ENCODE results near the gene KRT84. TPM values are rescaled to one million over a fixed set of nuclear protein-coding genes. Genes with fewer than 3 reads are reported as not detected.
A peak's percentile ranks its signal among the peaks of the same experiment; 100 is the strongest.

KRT84 gene
- total RNA-seq, 1 experiment from 2014 or later = not detected

DNA sequence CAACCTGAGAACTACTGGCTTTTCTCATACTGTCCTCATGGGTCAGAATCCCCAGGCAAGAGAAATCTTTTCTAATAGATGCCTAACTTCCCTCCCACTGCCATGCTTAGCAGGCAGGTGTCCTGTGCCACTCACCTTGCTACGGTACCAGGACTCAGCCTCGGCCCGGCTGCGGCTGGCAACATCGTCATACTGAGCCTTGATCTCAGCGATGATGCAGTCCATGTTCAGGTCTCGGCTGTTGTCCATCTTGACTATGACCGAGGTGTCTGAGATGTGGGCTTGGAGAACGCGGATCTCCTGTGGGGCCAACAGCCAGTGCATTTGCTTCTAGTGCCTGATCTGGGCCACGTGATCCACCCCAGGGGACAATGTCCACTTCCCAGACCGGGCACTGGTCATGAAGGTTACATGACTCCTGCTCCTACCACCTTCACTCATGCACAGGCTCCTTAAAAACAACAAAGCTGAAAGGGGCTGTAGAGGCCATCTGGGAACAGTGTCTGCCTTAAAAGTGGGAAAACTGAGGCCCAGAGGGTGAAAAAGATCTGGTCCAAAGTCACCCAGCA, 22.3 kb downstream of the KRT84 start:
- H3K27ac Mint-ChIP-seq (ENCODE audit: low read depth, unreplicated experiment) = no peak overlapping the region
- TF ChIP-seq, protein P1, sequence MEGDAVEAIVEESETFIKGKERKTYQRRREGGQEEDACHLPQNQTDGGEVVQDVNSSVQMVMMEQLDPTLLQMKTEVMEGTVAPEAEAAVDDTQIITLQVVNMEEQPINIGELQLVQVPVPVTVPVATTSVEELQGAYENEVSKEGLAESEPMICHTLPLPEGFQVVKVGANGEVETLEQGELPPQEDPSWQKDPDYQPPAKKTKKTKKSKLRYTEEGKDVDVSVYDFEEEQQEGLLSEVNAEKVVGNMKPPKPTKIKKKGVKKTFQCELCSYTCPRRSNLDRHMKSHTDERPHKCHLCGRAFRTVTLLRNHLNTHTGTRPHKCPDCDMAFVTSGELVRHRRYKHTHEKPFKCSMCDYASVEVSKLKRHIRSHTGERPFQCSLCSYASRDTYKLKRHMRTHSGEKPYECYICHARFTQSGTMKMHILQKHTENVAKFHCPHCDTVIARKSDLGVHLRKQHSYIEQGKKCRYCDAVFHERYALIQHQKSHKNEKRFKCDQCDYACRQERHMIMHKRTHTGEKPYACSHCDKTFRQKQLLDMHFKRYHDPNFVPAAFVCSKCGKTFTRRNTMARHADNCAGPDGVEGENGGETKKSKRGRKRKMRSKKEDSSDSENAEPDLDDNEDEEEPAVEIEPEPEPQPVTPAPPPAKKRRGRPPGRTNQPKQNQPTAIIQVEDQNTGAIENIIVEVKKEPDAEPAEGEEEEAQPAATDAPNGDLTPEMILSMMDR (IDR thresholded peaks at IDR 0.05; ENCODE audit: unreplicated experiment) = no peak
- ChIA-PET CTCF (interaction anchor here (1.2 to 3.0 kb wide), 4 partner anchors 9 to 518 kb away, joined by 3 to 37 read pairs (median 5); no protein-coding TSS in a partner anchor), POLR2A (no interaction called here)
- intact Hi-C loops (cut with micrococcal nuclease) = no loop called here
- peaks cover 1% of the 10 kb centered on the region for H3K27me3 Mint-ChIP-seq (ENCODE audit: insufficient read depth, unreplicated experiment)
- H3K9me3 Mint-ChIP-seq (ENCODE audit: unreplicated experiment) = no peaks in the 10 kb centered on the region
- H3K36me3 Mint-ChIP-seq (ENCODE audit: insufficient read depth, unreplicated experiment) = no peaks in the 10 kb centered on the region
- BruUV-seq (replicated peaks) = no TSS peak
- no peak for DNase-seq (ENCODE audit: unreplicated experiment)
- H3K4me1 Mint-ChIP-seq (ENCODE audit: insufficient read depth, unreplicated experiment) = no peaks in the 10 kb centered on the region
- H3K4me3 Mint-ChIP-seq (ENCODE audit: unreplicated experiment) = no peak overlapping the region

DNA sequence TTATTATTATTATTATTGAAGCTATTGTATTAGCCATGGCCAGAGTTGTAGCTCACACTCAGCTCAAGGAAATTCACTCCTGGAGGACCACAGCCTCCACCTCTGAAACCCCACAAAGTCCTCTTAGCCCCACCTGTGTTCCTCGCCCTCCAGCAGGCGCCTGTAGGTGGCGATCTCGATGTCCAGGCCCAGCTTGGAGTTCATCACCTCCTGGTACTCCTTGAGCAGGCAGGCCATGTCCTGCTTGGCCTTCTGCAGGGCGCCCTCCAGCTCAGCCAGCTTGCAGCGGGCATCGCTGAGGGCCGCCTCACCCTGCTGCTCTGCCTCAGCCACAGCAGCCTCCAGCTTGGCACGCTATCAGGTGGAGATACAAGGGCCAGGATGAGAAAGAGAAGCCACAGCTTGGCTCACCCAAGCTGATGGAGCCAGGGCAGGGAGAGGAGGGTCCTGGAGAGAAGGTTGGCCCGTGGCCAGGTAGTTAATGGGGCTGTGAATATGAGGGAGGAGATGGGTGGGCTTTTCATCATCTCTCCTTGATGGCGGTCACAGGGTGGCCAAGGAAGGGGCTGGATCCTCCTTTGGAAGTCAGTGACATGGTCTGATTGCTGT, 23.2 kb downstream of the KRT84 start:
- Mint-ChIP-seq H3K27ac (ENCODE audit: low read depth, unreplicated experiment) (no peak overlapping the region), H3K4me3 (ENCODE audit: unreplicated experiment) (no peak overlapping the region), H3K4me1 (ENCODE audit: insufficient read depth, unreplicated experiment) (no peaks in the 10 kb centered on the region), H3K27me3 (ENCODE audit: insufficient read depth, unreplicated experiment) (peaks cover 9% of the 10 kb centered on the region), H3K9me3 (ENCODE audit: unreplicated experiment) (no peaks in the 10 kb centered on the region), H3K36me3 (ENCODE audit: insufficient read depth, unreplicated experiment) (no peaks in the 10 kb centered on the region)
- intact Hi-C loops (cut with micrococcal nuclease) = no loop called here
- DNase-seq (ENCODE audit: unreplicated experiment) = peak; percentile 19
- no TSS peak for BruUV-seq (replicated peaks)
- CTCF ChIA-PET = interaction anchor here (0.6 to 3.0 kb wide), 6 partner anchors 10 to 649 kb away, joined by 3 to 37 read pairs (median 4); no protein-coding TSS in a partner anchor
- POLR2A ChIA-PET = no interaction called here
- TF ChIP-seq, protein P1 (IDR thresholded peaks at IDR 0.05; ENCODE audit: unreplicated experiment) = peak; percentile 18

DNA sequence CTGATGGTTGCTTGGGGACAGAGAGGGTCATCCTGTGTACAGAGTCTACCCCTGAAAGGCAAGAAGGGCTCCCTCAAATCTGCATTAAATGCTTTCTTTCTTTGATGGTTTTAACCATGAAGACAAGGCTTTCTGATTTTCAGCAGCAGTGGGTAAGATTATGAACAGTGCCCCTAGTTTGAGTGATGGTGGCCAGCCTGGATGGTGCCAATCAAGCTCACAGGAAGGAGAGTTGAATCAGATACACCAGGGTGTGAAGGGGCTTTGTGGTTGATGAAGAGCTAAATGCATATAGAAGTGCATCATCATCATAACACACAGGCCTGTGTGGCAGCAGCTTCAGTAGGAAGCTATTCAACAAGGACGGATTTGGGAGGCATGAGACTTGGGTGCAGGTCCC, 23.9 kb downstream of the KRT84 start:
- no peaks in the 10 kb centered on the region for H3K9me3 Mint-ChIP-seq (ENCODE audit: unreplicated experiment)
- H3K27ac Mint-ChIP-seq (ENCODE audit: low read depth, unreplicated experiment) = no peak overlapping the region
- TF ChIP-seq, protein P1 (IDR thresholded peaks at IDR 0.05; ENCODE audit: unreplicated experiment) = no peak
- no peak overlapping the region for H3K4me3 Mint-ChIP-seq (ENCODE audit: unreplicated experiment)
- BruUV-seq (replicated peaks) = no TSS peak
- intact Hi-C loops (cut with micrococcal nuclease) = no loop called here
- H3K4me1 Mint-ChIP-seq (ENCODE audit: insufficient read depth, unreplicated experiment) = no peaks in the 10 kb centered on the region
- POLR2A ChIA-PET = interaction anchor here (0.8 kb wide), 1 partner anchor 13 kb away, joined by 3 read pairs; no protein-coding TSS in a partner anchor
- CTCF ChIA-PET = interaction anchor here (0.8 to 3.0 kb wide), 6 partner anchors 10 to 618 kb away, joined by 3 to 37 read pairs (median 4); no protein-coding TSS in a partner anchor
- H3K36me3 Mint-ChIP-seq (ENCODE audit: insufficient read depth, unreplicated experiment) = no peaks in the 10 kb centered on the region
- peaks cover 14% of the 10 kb centered on the region for H3K27me3 Mint-ChIP-seq (ENCODE audit: insufficient read depth, unreplicated experiment)
- no peak for DNase-seq (ENCODE audit: unreplicated experiment)

DNA sequence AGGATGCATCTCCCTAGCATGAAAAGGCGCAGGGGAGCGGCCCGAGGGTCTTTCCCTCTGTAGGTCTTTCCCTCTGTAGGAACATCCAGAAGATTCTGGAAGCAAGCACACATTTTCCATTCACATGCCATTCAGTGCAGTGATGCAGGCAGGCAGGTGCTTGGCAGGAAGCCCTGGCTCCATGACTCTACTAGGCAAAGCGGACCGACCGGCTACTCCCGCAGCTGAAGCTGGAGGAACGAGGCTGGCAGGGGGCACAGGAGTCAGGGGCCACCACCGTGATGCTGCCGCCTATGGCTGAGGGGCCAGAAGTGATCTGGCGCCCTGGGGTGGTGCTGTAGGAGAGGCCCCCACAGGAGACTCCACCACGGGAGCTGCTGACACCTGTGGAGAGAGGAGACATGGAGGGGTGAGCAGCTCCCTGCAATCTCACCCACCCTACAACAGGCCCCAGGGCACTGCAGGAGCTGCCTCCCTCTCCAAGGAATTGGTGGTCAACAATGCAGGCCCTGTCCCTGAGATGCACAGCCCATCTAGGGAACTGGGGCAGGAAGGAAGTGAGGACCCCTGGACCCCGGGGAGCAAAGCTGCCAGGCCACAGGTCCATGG, 24.7 kb downstream of the KRT84 start:
- DNase-seq (ENCODE audit: unreplicated experiment) = no peak
- Mint-ChIP-seq H3K36me3 (ENCODE audit: insufficient read depth, unreplicated experiment) (no peaks in the 10 kb centered on the region), H3K4me3 (ENCODE audit: unreplicated experiment) (no peak overlapping the region), H3K27ac (ENCODE audit: low read depth, unreplicated experiment) (no peak overlapping the region), H3K4me1 (ENCODE audit: insufficient read depth, unreplicated experiment) (no peaks in the 10 kb centered on the region), H3K27me3 (ENCODE audit: insufficient read depth, unreplicated experiment) (peaks cover 14% of the 10 kb centered on the region), H3K9me3 (ENCODE audit: unreplicated experiment) (no peaks in the 10 kb centered on the region)
- intact Hi-C loops (cut with micrococcal nuclease) = no loop called here
- POLR2A ChIA-PET = interaction anchor here (0.8 kb wide), 1 partner anchor 12 kb away, joined by 3 read pairs; no protein-coding TSS in a partner anchor
- CTCF ChIA-PET = interaction anchor here (0.6 to 3.0 kb wide), 8 partner anchors 10 to 619 kb away, joined by 3 to 37 read pairs (median 3); no protein-coding TSS in a partner anchor
- TF ChIP-seq, protein P1 (IDR thresholded peaks at IDR 0.05; ENCODE audit: unreplicated experiment) = no peak
- no TSS peak for BruUV-seq (replicated peaks)

Measured in MCF 10A (cell line).